Smooth muscle cell (in vitro differentiated cells): Measurements from ENCODE around the gene FBXO48. TPM values are rescaled to one million over a fixed set of nuclear protein-coding genes. Genes with fewer than 3 reads are reported as not detected.

Source experiments
- DNase-seq: peaks from one replicate; lab custom pipeline; 2025; ENCODE audit not compliant: unreplicated experiment; lab: John Stamatoyannopoulos, UW
- H2AFZ ChIP-seq: fragments of 200-600 bp; sonication (generic); 2 replicates; pipeline ENCODE4 v1.6.0; 2016; ENCODE audit warnings: antibody characterized with exemption, low read depth, mild to moderate bottlenecking
- H3F3A ChIP-seq: fragments of 200-600 bp; sonication (generic); 2 replicates; pipeline ENCODE4 v1.6.0; 2017; ENCODE audit warnings: antibody characterized with exemption, low read depth
- H3K27ac ChIP-seq: fragments of 200-600 bp; sonication (generic); 2 replicates; pipeline ENCODE4 v1.5.1; 2016; ENCODE audit warnings: low read depth, mild to moderate bottlenecking
- H3K27me3 ChIP-seq: fragments of 200-600 bp; sonication (generic); 2 replicates; pipeline ENCODE4 v1.6.1; 2016; ENCODE audit warnings: low read depth, mild to moderate bottlenecking
- H3K36me3 ChIP-seq: fragments of 200-600 bp; sonication (generic); 2 replicates; pipeline ENCODE4 v1.5.1; 2016; ENCODE audit warnings: low read depth
- H3K4me1 ChIP-seq: fragments of 200-600 bp; sonication (generic); 2 replicates; pipeline ENCODE4 v1.5.1; 2016; ENCODE audit warnings: low read depth
- H3K4me2 ChIP-seq: fragments of 200-600 bp; sonication (generic); 2 replicates; pipeline ENCODE4 v1.6.0; 2016; ENCODE audit warnings: mild to moderate bottlenecking
- H3K4me3 ChIP-seq: fragments of 200-600 bp; sonication (generic); 2 replicates; pipeline ENCODE4 v1.5.1; 2016; ENCODE audit warnings: mild to moderate bottlenecking
- H3K79me2 ChIP-seq: fragments of 200-600 bp; sonication (generic); 2 replicates; pipeline ENCODE4 v1.6.0; 2016; ENCODE audit warnings: low read depth, mild to moderate bottlenecking
- H3K9ac ChIP-seq: fragments of 200-600 bp; sonication (generic); 2 replicates; pipeline ENCODE4 v1.6.0; 2016; ENCODE audit warnings: low read depth
- H3K9me3 ChIP-seq: fragments of 200-600 bp; sonication (generic); replicated peaks from 2 replicates; pipeline ENCODE4 v1.5.1; 2016; ENCODE audit warnings: low read depth
- H4K20me1 ChIP-seq: fragments of 200-600 bp; sonication (generic); 2 replicates; pipeline ENCODE4 v1.6.0; 2016; ENCODE audit warnings: low read depth
- WGBS: methylation state at CpG from one replicate; pipeline ENCODE4 v1.1.7; 2016; ENCODE audit warnings: low lambda C conversion rate; 5-methylcytosine and 5-hydroxymethylcytosine counted together
- polyA plus RNA-seq: library from polyadenylated mRNA; unstranded; fragments of >200 nt; fragmentation: Nextera tagmentation; extraction: Ambion mirVana; gene quantifications from 2 replicates; pipeline ENCODE4 v1.2.1, GENCODE V29; 2016
- total RNA-seq: library from RNA; depleted of rRNA; stranded (reverse); fragments of >200 nt; gene quantifications from 2 replicates; pipeline ENCODE4 v1.2.3, GENCODE V29; 2014
- TF ChIP-seq, protein P1 (sequence below): fragments of 200-600 bp; sonication (generic); IDR thresholded peaks from 2 replicates; pipeline ENCODE4 v1.5.1; 2017; ENCODE audit warnings: borderline replicate concordance, mild to moderate bottlenecking, antibody characterized with exemption; ENCODE audit not compliant: insufficient read depth, poor library complexity, severe bottlenecking

Gene FBXO48
- total and polyA plus RNA-seq, 2 experiments from 2014 or later = 0.42 to 0.81 TPM

DNA sequence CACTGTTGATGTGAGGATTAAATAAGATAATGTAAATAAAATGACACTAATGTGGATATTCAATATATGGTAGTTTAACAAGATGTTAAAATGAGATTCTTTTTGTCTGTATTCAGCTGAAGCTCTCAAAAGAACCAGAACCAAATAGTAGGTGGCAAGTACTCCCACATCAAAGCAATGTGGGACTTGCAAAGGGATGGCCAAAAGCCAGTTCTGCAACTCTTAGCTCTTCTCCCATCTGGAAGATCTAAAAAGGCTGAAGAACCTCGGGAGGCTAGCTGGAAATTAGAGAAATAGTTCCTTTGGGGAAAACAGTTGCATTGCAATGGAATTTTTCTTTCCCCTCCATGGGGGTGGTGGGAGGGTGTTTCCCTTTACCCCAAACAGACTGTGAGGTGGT lies 48.7 kb downstream of the FBXO48 start:
- no peaks in the 10 kb centered on the region for H4K20me1 ChIP-seq
- peaks cover under 1% of the 10 kb centered on the region for H3K27me3 ChIP-seq
- no peaks in the 10 kb centered on the region for H3K36me3 ChIP-seq
- no peaks in the 10 kb centered on the region for H3K9me3 ChIP-seq
- 60% methylated on average over 1 of the region's 1 CpG for WGBS
- H3K4me2 ChIP-seq = no peak overlapping the region
- no peaks in the 10 kb centered on the region for H3F3A ChIP-seq
- H3K79me2 ChIP-seq = no peaks in the 10 kb centered on the region
- no peak overlapping the region for H2AFZ ChIP-seq
- H3K4me1 ChIP-seq = no peaks in the 10 kb centered on the region
- H3K27ac ChIP-seq = no peak overlapping the region
- TF ChIP-seq, protein P1, sequence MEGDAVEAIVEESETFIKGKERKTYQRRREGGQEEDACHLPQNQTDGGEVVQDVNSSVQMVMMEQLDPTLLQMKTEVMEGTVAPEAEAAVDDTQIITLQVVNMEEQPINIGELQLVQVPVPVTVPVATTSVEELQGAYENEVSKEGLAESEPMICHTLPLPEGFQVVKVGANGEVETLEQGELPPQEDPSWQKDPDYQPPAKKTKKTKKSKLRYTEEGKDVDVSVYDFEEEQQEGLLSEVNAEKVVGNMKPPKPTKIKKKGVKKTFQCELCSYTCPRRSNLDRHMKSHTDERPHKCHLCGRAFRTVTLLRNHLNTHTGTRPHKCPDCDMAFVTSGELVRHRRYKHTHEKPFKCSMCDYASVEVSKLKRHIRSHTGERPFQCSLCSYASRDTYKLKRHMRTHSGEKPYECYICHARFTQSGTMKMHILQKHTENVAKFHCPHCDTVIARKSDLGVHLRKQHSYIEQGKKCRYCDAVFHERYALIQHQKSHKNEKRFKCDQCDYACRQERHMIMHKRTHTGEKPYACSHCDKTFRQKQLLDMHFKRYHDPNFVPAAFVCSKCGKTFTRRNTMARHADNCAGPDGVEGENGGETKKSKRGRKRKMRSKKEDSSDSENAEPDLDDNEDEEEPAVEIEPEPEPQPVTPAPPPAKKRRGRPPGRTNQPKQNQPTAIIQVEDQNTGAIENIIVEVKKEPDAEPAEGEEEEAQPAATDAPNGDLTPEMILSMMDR = no peak
- no peak overlapping the region for H3K9ac ChIP-seq
- DNase-seq = no peak
- H3K4me3 ChIP-seq = no peak overlapping the region

DNA sequence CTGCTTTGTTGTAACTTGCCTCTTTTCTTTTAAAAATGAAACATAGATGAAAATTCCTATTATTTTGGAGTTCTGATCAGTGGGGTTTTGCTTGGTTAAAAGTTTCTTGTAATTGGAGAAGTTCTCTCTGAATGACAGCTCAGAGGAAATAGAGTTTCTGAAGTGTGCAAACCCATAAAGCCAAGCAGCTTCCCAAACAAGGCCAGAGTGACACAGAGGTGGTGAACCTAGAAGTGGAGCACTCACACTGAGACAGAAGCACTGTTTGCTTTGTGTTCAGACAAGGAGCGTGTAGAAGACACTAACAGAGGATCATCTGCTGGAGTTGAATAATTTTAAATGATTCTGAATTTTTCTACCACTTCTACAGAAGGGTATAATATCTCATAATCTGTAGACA lies 49.2 kb downstream of the FBXO48 start:
- Histone ChIP-seq H3K9me3 (no peaks in the 10 kb centered on the region), H4K20me1 (no peaks in the 10 kb centered on the region), H3K27me3 (no peaks in the 10 kb centered on the region), H2AFZ (no peak overlapping the region), H3K79me2 (no peaks in the 10 kb centered on the region), H3K36me3 (no peaks in the 10 kb centered on the region), H3K4me3 (no peak overlapping the region), H3K4me1 (no peaks in the 10 kb centered on the region), H3F3A (no peaks in the 10 kb centered on the region), H3K4me2 (no peak overlapping the region), H3K27ac (no peak overlapping the region), H3K9ac (no peak overlapping the region)
- TF ChIP-seq, protein P1 = no peak
- no peak for DNase-seq
- 0% methylated on average over 1 of the region's 1 CpG for WGBS

DNA sequence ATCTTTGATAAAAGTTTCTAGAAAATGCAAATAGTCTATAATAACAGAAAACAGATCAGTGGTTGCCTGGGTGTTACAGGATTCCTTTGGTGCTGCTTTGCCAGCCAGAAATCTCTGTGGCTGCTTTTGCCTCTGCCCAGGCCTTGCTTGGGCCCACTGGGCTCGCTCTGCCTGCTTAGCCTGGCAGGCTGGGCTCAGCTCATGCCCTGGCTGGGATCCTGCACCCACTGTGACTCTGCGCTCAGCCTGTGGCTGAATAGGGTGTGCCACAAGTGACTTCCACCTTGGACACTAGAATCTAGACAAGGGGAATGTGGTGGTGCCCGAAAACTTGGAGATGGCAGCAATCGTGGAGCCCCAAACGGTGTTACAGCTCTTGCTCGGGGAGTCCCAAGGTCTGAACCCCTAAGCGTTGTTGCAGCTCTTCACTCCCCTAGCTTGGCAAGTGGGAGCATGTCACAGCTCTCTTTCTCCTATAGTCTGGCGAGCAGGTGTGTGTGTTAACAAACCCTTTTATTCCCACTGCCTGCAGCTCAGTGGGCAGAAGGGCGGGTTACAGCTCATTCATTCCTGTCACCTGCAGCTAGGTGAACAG lies 50.9 kb downstream of the FBXO48 start:
- no peaks in the 10 kb centered on the region for H3K9me3 ChIP-seq
- no peaks in the 10 kb centered on the region for H3K79me2 ChIP-seq
- 94% methylated on average over 9 of the region's 9 CpGs for WGBS
- H3K27me3 ChIP-seq = no peaks in the 10 kb centered on the region
- no peak overlapping the region for H3K4me2 ChIP-seq
- H3K27ac ChIP-seq = no peak overlapping the region
- H3K36me3 ChIP-seq = no peaks in the 10 kb centered on the region
- H3F3A ChIP-seq = no peaks in the 10 kb centered on the region
- TF ChIP-seq, protein P1 = no peak
- no peak overlapping the region for H3K4me3 ChIP-seq
- H3K9ac ChIP-seq = no peak overlapping the region
- H4K20me1 ChIP-seq = no peaks in the 10 kb centered on the region
- no peaks in the 10 kb centered on the region for H3K4me1 ChIP-seq
- no peak for DNase-seq
- H2AFZ ChIP-seq = no peak overlapping the region

- Histone ChIP-seq H2AFZ (no peak overlapping the region), H3K4me2 (no peak overlapping the region), H3K9ac (no peak overlapping the region), H3K9me3 (no peaks in the 10 kb centered on the region), H3K79me2 (no peaks in the 10 kb centered on the region), H3K27ac (no peak overlapping the region), H4K20me1 (no peaks in the 10 kb centered on the region), H3K4me3 (no peak overlapping the region), H3F3A (no peaks in the 10 kb centered on the region), H3K27me3 (no peaks in the 10 kb centered on the region), H3K36me3 (no peaks in the 10 kb centered on the region), H3K4me1 (no peaks in the 10 kb centered on the region)
- DNase-seq = no peak
- TF ChIP-seq, protein P1 = no peak
These were observed 51.6 kb downstream of the FBXO48 start for GRCh38 chr2:68415521-68415920.
